GM18498 (cell line): ENCODE measurements around the gene B3GAT1.

ENCODE experiments used
- ATAC-seq: cut with Tn5 transposase; IDR thresholded peaks from one replicate; pipeline ENCODE4 v1.9.1; 2021; ENCODE audit warnings: mild to moderate bottlenecking, moderate library complexity; ENCODE audit not compliant: unreplicated experiment

B3GAT1 gene

GRCh38 chr11:134413043-134413825 is 1.2 kb upstream of the B3GAT1 start:
- ATAC-seq = no peak

DNA sequence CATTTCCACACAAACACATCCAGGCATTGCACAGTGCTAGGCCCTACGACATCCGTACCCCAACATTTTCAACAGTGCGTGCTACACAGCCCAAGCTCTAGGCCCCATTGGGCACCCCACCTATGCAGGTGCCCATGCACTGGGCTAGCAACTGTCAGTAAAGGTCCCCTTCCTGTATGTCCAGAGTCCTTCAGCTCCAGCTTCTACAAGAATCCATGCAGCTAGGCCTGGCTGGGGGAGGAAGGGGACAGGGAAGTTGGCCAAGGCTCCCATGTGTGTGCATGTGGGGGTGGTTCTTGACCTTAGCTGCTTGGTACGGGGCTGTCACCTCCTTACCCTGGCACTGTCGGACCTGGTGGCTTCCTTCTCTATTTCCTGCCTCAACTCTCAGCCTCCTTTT is 1.3 kb downstream of the B3GAT1 start:
- no peak for ATAC-seq

DNA sequence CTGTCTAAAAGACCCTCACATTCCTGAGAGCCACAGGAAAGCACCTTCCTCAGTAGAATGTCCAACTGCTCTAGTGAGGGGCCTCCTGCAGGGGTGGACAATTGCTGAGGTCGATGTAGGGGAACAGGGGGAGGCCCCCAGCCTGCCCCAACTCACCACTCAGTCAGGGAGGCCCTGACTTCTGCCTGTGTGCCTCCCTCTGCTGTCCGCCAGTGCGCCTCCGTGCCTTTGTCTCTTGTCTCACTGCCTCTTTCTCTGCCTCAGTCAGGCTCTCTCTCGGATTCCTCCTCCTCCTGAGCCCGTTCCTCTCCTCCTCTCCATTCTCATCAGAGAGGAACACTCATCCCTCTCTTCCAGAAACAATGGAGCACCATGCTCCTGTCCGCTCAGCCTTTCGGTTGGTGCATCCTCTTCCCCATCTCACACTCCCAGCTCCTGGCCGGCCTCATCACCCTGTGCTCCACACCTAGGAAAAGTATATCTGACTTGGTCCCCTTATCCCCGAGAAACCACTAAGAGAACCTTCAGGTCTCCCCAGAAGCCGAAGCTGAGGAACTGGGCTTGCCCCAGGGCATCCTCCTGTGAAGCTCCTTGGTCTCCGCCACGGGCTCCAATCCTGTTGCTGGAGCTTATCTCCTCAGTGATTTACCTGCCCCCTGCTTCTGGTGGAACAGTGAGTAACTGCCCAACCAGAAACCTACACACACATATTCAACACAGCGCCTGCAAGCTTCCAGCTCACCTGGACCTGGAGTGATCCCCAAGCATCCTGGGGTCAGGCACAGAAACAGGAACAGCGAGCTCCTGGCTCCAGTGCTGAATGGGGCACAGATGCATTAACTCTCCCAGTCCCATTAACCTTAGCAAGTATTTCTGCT is 2.3 kb downstream of the B3GAT1 start:
- ATAC-seq = no peak

- no peak for ATAC-seq
Observed at GRCh38 chr11:134407923-134408322, 4.1 kb downstream of the B3GAT1 start.

GRCh38 chr11:134407321-134407828 is 4.7 kb downstream of the B3GAT1 start:
- no peak for ATAC-seq

- no peak for ATAC-seq
Observed at GRCh38 chr11:134406264-134407185, 5.5 kb downstream of the B3GAT1 start.

- ATAC-seq = no peak
Observed at GRCh38 chr11:134405841-134406240, 6.2 kb downstream of the B3GAT1 start.

DNA sequence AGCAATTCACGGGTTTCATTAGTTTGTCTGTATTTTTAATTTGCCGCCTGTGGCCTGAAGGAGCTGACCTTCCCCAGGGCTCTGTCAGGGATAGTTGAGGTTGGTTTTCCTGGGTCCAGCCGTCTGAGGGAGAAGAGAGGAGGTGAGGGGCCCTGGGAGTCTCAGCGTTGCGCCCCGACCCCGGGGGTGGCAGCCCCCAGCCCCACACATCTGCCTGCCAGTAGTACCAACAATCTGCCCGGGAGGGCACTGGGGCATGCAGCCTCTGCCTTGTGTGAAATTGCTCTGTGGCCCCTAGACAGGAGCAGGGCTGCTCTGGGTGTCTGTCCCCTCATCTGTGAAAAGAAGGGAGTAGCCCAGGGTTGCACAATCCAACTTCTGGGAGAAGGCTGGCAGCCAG is 6.6 kb downstream of the B3GAT1 start:
- no peak for ATAC-seq

GRCh38 chr11:134404575-134405341 is 7.3 kb downstream of the B3GAT1 start:
- ATAC-seq = no peak

DNA sequence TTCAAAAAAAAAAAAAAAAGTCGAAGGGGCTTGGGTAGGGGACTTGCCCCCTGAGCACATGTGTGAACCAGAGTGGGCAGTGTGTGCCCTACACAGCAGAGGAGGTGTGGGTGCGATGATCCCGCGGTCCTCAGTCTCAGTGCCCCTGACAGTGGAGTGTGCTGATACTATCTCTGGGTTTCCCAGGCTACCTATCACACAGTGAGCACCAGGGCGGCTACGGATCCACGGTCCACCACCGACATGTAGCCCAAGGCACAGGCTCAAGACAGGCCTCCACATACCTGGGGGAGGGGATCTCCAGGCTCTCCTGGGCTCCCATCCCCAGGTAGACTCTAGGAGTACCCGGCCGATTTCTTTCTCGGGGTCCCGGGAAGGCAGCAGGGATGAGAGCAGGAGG is 9.1 kb downstream of the B3GAT1 start:
- no peak for ATAC-seq

- no peak for ATAC-seq
Observed at GRCh38 chr11:134401825-134402809, 9.9 kb downstream of the B3GAT1 start.

DNA sequence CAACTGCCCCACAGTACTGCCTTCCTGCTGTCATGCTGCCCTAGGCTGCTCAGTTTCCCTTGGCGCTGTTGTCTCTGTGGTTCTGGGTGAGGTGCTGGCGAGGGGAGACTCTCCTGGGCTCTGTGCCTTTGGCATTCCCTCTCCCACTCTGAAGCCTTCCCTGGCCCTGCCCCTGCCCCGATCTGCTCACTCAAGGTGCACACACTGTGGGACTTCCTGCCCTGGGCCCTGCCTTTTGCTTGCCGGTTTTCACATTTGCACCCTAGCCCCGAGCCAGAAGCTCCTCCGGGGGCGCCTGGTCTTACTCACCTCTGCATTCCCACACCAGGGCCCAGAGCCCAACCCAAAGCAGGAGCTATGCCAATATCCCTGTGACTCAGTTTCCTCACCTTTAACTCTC is 12.0 kb downstream of the B3GAT1 start:
- ATAC-seq = no peak

- ATAC-seq = no peak
Observed at GRCh38 chr11:134399293-134399654, 12.8 kb downstream of the B3GAT1 start.

GRCh38 chr11:134398644-134399292 is 13.3 kb downstream of the B3GAT1 start:
- ATAC-seq = no peak

GRCh38 chr11:134398079-134398444 is 14.0 kb downstream of the B3GAT1 start:
- ATAC-seq = no peak

GRCh38 chr11:134397304-134398078 is 14.6 kb downstream of the B3GAT1 start:
- ATAC-seq = no peak

GRCh38 chr11:134395002-134395401 is 17.0 kb downstream of the B3GAT1 start:
- no peak for ATAC-seq

DNA sequence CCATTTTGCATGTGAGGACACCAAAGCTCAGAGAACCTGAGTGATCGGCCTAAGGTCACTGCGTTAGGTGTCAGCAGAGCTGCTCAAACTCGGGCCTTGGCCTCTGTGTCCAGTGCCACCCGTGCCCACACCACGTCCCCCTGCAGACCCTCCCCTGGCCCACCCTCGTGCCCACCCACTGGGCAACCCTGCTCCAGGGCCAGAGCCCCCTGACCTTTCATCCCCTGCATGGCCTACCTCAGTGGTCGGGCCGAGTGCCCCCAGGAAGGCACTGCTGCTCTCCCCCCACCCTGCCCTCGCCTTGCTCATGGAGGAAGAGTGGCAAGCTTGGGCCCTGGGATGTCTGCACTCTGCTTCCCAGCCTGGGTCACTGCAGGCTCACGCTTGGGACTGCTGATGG is 17.7 kb downstream of the B3GAT1 start:
- no peak for ATAC-seq
